IMR-90 (cell line): ENCODE results near the gene TNFAIP8L1. TPM values are rescaled to one million over a fixed set of nuclear protein-coding genes. Genes with fewer than 3 reads are reported as not detected.

ENCODE experiments used
- ATAC-seq: fragments of 200-7000 bp; cut with Tn5 transposase; 2 replicates; pipeline ENCODE4 v1.9.1; 2020; ENCODE audit warnings: low read depth, mild to moderate bottlenecking, moderate library complexity
- BruUV-seq: library from RNA; stranded (reverse); fragments of 400-500 nt; replicated peaks from 2 replicates; lab custom pipeline; 2021; lab: Mats Ljungman, UMichigan
- CTCF ChIA-PET: fragments of 300-600 bp; formaldehyde crosslinking; extraction: SDS; loops from one replicate; lab custom pipeline; 2021; ENCODE audit warnings: antibody characterized with exemption; lab: Yijun Ruan, JAX
- POLR2A ChIA-PET: fragments of 300-600 bp; sonication (Branson Sonifier 250); formaldehyde crosslinking; loops from one replicate; lab custom pipeline; 2022; ENCODE audit warnings: antibody characterized with exemption; ENCODE audit not compliant: unreplicated experiment; lab: Charles Lee
- DNase-seq: peaks from one replicate; pipeline ENCODE4 v3.0.0; 2013
- H2AFZ ChIP-seq: replicated peaks from 2 replicates; pipeline ENCODE3; 2013; ENCODE audit warnings: low read length, mild to moderate bottlenecking; ENCODE audit not compliant: poor library complexity
- H2AK5ac ChIP-seq: 2 replicates; pipeline ENCODE4 v1.6.1; 2013; ENCODE audit warnings: low read depth, low read length, inconsistent platforms
- H2AK9ac ChIP-seq: replicated peaks from 2 replicates; pipeline ENCODE3; 2013; ENCODE audit warnings: mild to moderate bottlenecking, low read depth, low read length, moderate library complexity; ENCODE audit not compliant: poor library complexity
- H2BK120ac ChIP-seq: 2 replicates; pipeline ENCODE4 v1.6.1; 2013; ENCODE audit warnings: low read depth, low read length, inconsistent platforms
- H2BK15ac ChIP-seq: 3 replicates; pipeline ENCODE4 v1.6.1; 2013; ENCODE audit warnings: low read depth, low read length, inconsistent platforms
- H2BK20ac ChIP-seq: 2 replicates; pipeline ENCODE4 v1.6.1; 2013; ENCODE audit warnings: low read depth, mild to moderate bottlenecking, inconsistent platforms, low read length, moderate library complexity
- H2BK5ac ChIP-seq: 2 replicates; pipeline ENCODE4 v1.6.1; 2013; ENCODE audit warnings: mild to moderate bottlenecking, low read depth, low read length, inconsistent platforms; ENCODE audit not compliant: poor library complexity, severe bottlenecking
- H3K14ac ChIP-seq: replicated peaks from 2 replicates; pipeline ENCODE4 v1.6.1; 2013; ENCODE audit warnings: low read depth, low read length, inconsistent platforms
- H3K18ac ChIP-seq: 2 replicates; pipeline ENCODE4 v1.6.1; 2013; ENCODE audit warnings: low read depth, low read length, control low read depth
- H3K23ac ChIP-seq: 2 replicates; pipeline ENCODE4 v1.6.1; 2013; ENCODE audit warnings: low read depth, low read length, inconsistent platforms
- H3K27ac ChIP-seq: 2 replicates; pipeline ENCODE4 v1.5.1; 2013; ENCODE audit warnings: mild to moderate bottlenecking, control low read depth, low read length; ENCODE audit not compliant: insufficient read depth
- H3K27me3 ChIP-seq: 2 replicates; pipeline ENCODE4 v1.6.1; 2013; ENCODE audit warnings: low read length; ENCODE audit not compliant: control insufficient read depth, insufficient read depth
- H3K36me3 ChIP-seq: 2 replicates; pipeline ENCODE4 v1.6.1; 2013; ENCODE audit warnings: low read length, mixed read lengths; ENCODE audit not compliant: control insufficient read depth, insufficient read depth
- H3K4ac ChIP-seq: 2 replicates; pipeline ENCODE4 v1.6.1; 2013; ENCODE audit warnings: low read depth, low read length, inconsistent platforms
- H3K4me1 ChIP-seq: 2 replicates; pipeline ENCODE4 v1.6.1; 2013; ENCODE audit warnings: low read length, mixed read lengths; ENCODE audit not compliant: control insufficient read depth, insufficient read depth
- H3K4me2 ChIP-seq: 2 replicates; pipeline ENCODE4 v1.6.1; 2013; ENCODE audit warnings: low read depth, mild to moderate bottlenecking, control low read depth, low read length, moderate library complexity
- H3K4me3 ChIP-seq: 2 replicates; pipeline ENCODE4 v1.5.1; 2013; ENCODE audit warnings: low read depth, mild to moderate bottlenecking, control low read depth, low read length, moderate library complexity; ENCODE audit not compliant: insufficient read depth
- H3K56ac ChIP-seq: 2 replicates; pipeline ENCODE4 v1.6.1; 2013; ENCODE audit warnings: low read length, inconsistent platforms; ENCODE audit not compliant: insufficient read depth; ENCODE audit errors: extremely low read depth
- H3K79me1 ChIP-seq, 2 experiments: 2 replicates each; pipeline ENCODE4 v1.6.1; 2013; ENCODE audit warnings: low read length in 2 of 2, inconsistent platforms in 1 of 2, low read depth in 1 of 2
- H3K9ac ChIP-seq: 2 replicates; pipeline ENCODE4 v1.6.1; 2013; ENCODE audit warnings: low read depth, low read length, control low read depth
- H3K9me1 ChIP-seq: 2 replicates; pipeline ENCODE4 v1.6.1; 2013; ENCODE audit warnings: low read length, inconsistent platforms; ENCODE audit not compliant: insufficient read depth
- H3K9me3 ChIP-seq: 2 replicates; pipeline ENCODE4 v1.6.1; 2013; ENCODE audit warnings: low read length; ENCODE audit not compliant: control insufficient read depth, insufficient read depth
- H4K20me1 ChIP-seq: 2 replicates; pipeline ENCODE4 v1.6.1; 2013; ENCODE audit warnings: low read length, inconsistent platforms; ENCODE audit not compliant: insufficient read depth
- H4K5ac ChIP-seq: 2 replicates; pipeline ENCODE4 v1.6.1; 2013; ENCODE audit warnings: mild to moderate bottlenecking, low read depth, low read length, control low read depth
- H4K8ac ChIP-seq, 2 experiments: 2 replicates each; pipeline ENCODE4 v1.6.1; 2013; ENCODE audit warnings: low read depth in 2 of 2, low read length in 2 of 2, control low read depth in 1 of 2, inconsistent platforms in 1 of 2
- H4K91ac ChIP-seq: 2 replicates; pipeline ENCODE4 v1.6.1; 2013; ENCODE audit warnings: low read depth, low read length, inconsistent platforms; ENCODE audit not compliant: insufficient read depth
- BHLHE40 ChIP-seq: fragments of 150-350 bp; IDR thresholded peaks from 2 replicates; pipeline ENCODE4 v1.6.1; 2016; ENCODE audit warnings: mild to moderate bottlenecking, low read depth, low read length
- CEBPB ChIP-seq: IDR thresholded peaks from 2 replicates; pipeline ENCODE4 v1.6.1; 2012; ENCODE audit warnings: low read depth, low read length, improper control_type of control experiment
- CHD1 ChIP-seq: IDR thresholded peaks from 2 replicates; pipeline ENCODE4 v1.6.1; 2012; ENCODE audit warnings: low read depth, low read length, improper control_type of control experiment
- FOS ChIP-seq: fragments of 150-350 bp; IDR thresholded peaks from 2 replicates; pipeline ENCODE4 v1.6.1; 2016; ENCODE audit warnings: low read depth, low read length
- MAFK ChIP-seq: IDR thresholded peaks from 2 replicates; pipeline ENCODE4 v1.6.1; 2012; ENCODE audit warnings: low read depth, low read length, improper control_type of control experiment
- MAZ ChIP-seq: IDR thresholded peaks from 2 replicates; pipeline ENCODE4 v1.6.1; 2012; ENCODE audit warnings: low read depth, mild to moderate bottlenecking, low read length, improper control_type of control experiment, moderate library complexity, borderline replicate concordance
- MXI1 ChIP-seq: IDR thresholded peaks from 2 replicates; pipeline ENCODE4 v1.6.1; 2012; ENCODE audit warnings: low read depth, mild to moderate bottlenecking, low read length, moderate library complexity, borderline replicate concordance
- NFE2L2 ChIP-seq: fragments of 150-350 bp; IDR thresholded peaks from 2 replicates; pipeline ENCODE4 v1.6.1; 2016; ENCODE audit warnings: low read depth, mild to moderate bottlenecking, low read length
- POLR2A ChIP-seq: IDR thresholded peaks from 2 replicates; pipeline ENCODE4 v1.6.1; 2012; ENCODE audit warnings: mild to moderate bottlenecking, low read depth, low read length
- RAD21 ChIP-seq: IDR thresholded peaks from 2 replicates; pipeline ENCODE4 v1.6.1; 2012; ENCODE audit warnings: low read length, improper control_type of control experiment
- RCOR1 ChIP-seq: IDR thresholded peaks from 2 replicates; pipeline ENCODE4 v1.6.1; 2012; ENCODE audit warnings: mild to moderate bottlenecking, low read length, improper control_type of control experiment; ENCODE audit not compliant: insufficient replicate concordance
- RFX5 ChIP-seq: IDR thresholded peaks from 2 replicates; pipeline ENCODE4 v1.8.0; 2012; ENCODE audit warnings: low read depth, mild to moderate bottlenecking, low read length, moderate library complexity
- SMC3 ChIP-seq: fragments of 150-350 bp; IDR thresholded peaks from 2 replicates; pipeline ENCODE4 v1.6.1; 2016; ENCODE audit warnings: low read depth, mild to moderate bottlenecking, antibody characterized with exemption, low read length, moderate library complexity
- WGBS, 2 experiments: methylation state at CpG; one replicate each; pipeline versions ENCODE4 v1.1.5 to v1.1.7; 2013; ENCODE audit warnings: missing lambda C conversion rate in 2 of 2; ENCODE audit not compliant: insufficient read length in 1 of 2; ENCODE audit errors: extremely low coverage in 2 of 2; 5-methylcytosine and 5-hydroxymethylcytosine counted together
- dilution Hi-C: fragments of 300-500 bp; cut with HindIII; formaldehyde crosslinking; loops from one replicate; pipeline ENCODE4 v1.14.3; 2018; ENCODE audit warnings: low sequenced_read_pairs; ENCODE audit not compliant: unreplicated experiment
- in situ Hi-C: fragments of 300-500 bp; cut with MboI; formaldehyde crosslinking; loops from 3 replicates; pipeline ENCODE4 v1.14.3; 2019; ENCODE audit warnings: low sequenced_read_pairs, inconsistent platforms, mixed read lengths
- intact Hi-C: fragments of 100-400 bp; cut with micrococcal nuclease; formaldehyde crosslinking; loops from 2 replicates; pipeline ENCODE4 v1.10.0; 2022
- polyA plus RNA-seq, 3 experiments: library from polyadenylated mRNA; depleted of rRNA; stranded (reverse); fragments of >200 nt; gene quantifications; 2 replicates each; pipeline ENCODE4 v1.2.3, GENCODE V29; 2012; ENCODE audit warnings: low replicate concordance in 1 of 3
- total RNA-seq: library from RNA; depleted of rRNA; stranded (reverse); fragments of >200 nt; gene quantifications from 2 replicates; pipeline ENCODE4 v1.2.3, GENCODE V29; 2012
- TF ChIP-seq, protein P1 (sequence below): fragments of 150-350 bp; IDR thresholded peaks from 2 replicates; pipeline ENCODE4 v1.6.1; 2017; ENCODE audit warnings: mild to moderate bottlenecking, antibody characterized with exemption, low read length, low read depth
- TF ChIP-seq, protein P2 (sequence below): conservative IDR thresholded peaks from 2 replicates; pipeline ENCODE4 v1.5.1; 2012; ENCODE audit warnings: mild to moderate bottlenecking, low read depth, low read length, improper control_type of control experiment
- TF ChIP-seq, protein P3 (sequence below): fragments of 150-350 bp; IDR thresholded peaks from 2 replicates; pipeline ENCODE4 v1.6.1; 2016; ENCODE audit warnings: low read depth, mild to moderate bottlenecking, low read length, moderate library complexity, borderline replicate concordance

TNFAIP8L1 gene
- total and polyA plus RNA-seq, 2 of the 4 experiments (the other 2 are of a cell fraction), result 2.5 to 6.0 TPM

- Histone ChIP-seq H2BK15ac (no peak overlapping the region), H3K23ac (no peak overlapping the region), H3K56ac (no peak overlapping the region), H2AK5ac (no peak overlapping the region), H4K20me1 (peaks cover 12% of the 10 kb centered on the region), H2BK5ac (no peak overlapping the region), H3K4me1 (peaks cover 4% of the 10 kb centered on the region; the same call in 1 of the 2 replicates), H4K91ac (no peak overlapping the region), H3K14ac (no peak overlapping the region), H3K27me3 (no peaks in the 10 kb centered on the region), H3K4ac (no peak overlapping the region), H2BK120ac (no peak overlapping the region), H4K5ac (no peak overlapping the region), H3K79me1 (peaks cover 16 to 28% of the 10 kb centered on the region in 2 experiments), H2BK20ac (no peak overlapping the region), H3K4me2 (no peak overlapping the region), H3K9me1 (no peaks in the 10 kb centered on the region; the same call in 1 of the 2 replicates), H3K4me3 (no peak overlapping the region), H2AFZ (peak overlapping the region; percentile 14), H3K18ac (no peak overlapping the region), H2AK9ac (no peak overlapping the region), H4K8ac (no peak overlapping the region), H3K9ac (no peak overlapping the region), H3K9me3 (no peaks in the 10 kb centered on the region), H3K27ac (no peak overlapping the region), H3K36me3 (peaks cover 16% of the 10 kb centered on the region)
- DNase-seq, result no peak
- ChIA-PET CTCF (interaction anchor here (0.6 kb wide), 1 partner anchor 26 kb away, joined by 3 read pairs; no protein-coding TSS in a partner anchor), POLR2A (no interaction called here)
- BruUV-seq, result no TSS peak
- TF ChIP-seq, protein P1, sequence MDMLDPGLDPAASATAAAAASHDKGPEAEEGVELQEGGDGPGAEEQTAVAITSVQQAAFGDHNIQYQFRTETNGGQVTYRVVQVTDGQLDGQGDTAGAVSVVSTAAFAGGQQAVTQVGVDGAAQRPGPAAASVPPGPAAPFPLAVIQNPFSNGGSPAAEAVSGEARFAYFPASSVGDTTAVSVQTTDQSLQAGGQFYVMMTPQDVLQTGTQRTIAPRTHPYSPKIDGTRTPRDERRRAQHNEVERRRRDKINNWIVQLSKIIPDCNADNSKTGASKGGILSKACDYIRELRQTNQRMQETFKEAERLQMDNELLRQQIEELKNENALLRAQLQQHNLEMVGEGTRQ, result no peak
- TF ChIP-seq RAD21, result no peak
- TF ChIP-seq CHD1, result no peak
- no peak for TF ChIP-seq FOS
- TF ChIP-seq RCOR1, result no peak
- no peak for TF ChIP-seq RFX5
- TF ChIP-seq POLR2A, result no peak
- TF ChIP-seq CEBPB, result no peak
- TF ChIP-seq, protein P2, sequence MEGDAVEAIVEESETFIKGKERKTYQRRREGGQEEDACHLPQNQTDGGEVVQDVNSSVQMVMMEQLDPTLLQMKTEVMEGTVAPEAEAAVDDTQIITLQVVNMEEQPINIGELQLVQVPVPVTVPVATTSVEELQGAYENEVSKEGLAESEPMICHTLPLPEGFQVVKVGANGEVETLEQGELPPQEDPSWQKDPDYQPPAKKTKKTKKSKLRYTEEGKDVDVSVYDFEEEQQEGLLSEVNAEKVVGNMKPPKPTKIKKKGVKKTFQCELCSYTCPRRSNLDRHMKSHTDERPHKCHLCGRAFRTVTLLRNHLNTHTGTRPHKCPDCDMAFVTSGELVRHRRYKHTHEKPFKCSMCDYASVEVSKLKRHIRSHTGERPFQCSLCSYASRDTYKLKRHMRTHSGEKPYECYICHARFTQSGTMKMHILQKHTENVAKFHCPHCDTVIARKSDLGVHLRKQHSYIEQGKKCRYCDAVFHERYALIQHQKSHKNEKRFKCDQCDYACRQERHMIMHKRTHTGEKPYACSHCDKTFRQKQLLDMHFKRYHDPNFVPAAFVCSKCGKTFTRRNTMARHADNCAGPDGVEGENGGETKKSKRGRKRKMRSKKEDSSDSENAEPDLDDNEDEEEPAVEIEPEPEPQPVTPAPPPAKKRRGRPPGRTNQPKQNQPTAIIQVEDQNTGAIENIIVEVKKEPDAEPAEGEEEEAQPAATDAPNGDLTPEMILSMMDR, result no peak
- TF ChIP-seq MAZ, result no peak
- no peak for TF ChIP-seq SMC3
- TF ChIP-seq BHLHE40, result no peak
- no peak for TF ChIP-seq MXI1
- TF ChIP-seq, protein P3, sequence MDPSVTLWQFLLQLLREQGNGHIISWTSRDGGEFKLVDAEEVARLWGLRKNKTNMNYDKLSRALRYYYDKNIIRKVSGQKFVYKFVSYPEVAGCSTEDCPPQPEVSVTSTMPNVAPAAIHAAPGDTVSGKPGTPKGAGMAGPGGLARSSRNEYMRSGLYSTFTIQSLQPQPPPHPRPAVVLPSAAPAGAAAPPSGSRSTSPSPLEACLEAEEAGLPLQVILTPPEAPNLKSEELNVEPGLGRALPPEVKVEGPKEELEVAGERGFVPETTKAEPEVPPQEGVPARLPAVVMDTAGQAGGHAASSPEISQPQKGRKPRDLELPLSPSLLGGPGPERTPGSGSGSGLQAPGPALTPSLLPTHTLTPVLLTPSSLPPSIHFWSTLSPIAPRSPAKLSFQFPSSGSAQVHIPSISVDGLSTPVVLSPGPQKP, result no peak
- no peak for TF ChIP-seq NFE2L2
- no peak for TF ChIP-seq MAFK
- WGBS, 2 experiments, result 80% methylated on average over 1 of the region's 10 CpGs; no CpG with 5 or more reads in 1 of the 2 experiments
- no peak for ATAC-seq
- intact Hi-C loops, result no loop called here
- in situ Hi-C loops, result no loop called here
- dilution Hi-C loops, result no loop called here
Observed at GRCh38 chr19:4671185-4671851, 32.0 kb downstream of the TNFAIP8L1 start.
